ENCODE results near the gene RBM20.

GRCh38 chr10:110600487-110601101, 43.5 kb upstream of the RBM20 start:
- TF ChIP-seq ATF2 (IDR thresholded peaks at IDR 0.05; ENCODE audit: low read length) = no peak
- TF ChIP-seq POLR2AphosphoS5 (IDR thresholded peaks at IDR 0.05; ENCODE audit: low read length) = no peak
- no peak for TF ChIP-seq CHD2 (IDR thresholded peaks at IDR 0.05; ENCODE audit: borderline replicate concordance, low read depth, low read length)

Measured in GM12878 (cell line).